Upper lobe of left lung (tissue), 4 donors: ENCODE data around the gene AGAP1.

Experiments used
- EP300 ChIP-seq, 4 donors: sonication (generic); formaldehyde crosslinking; IDR thresholded peaks; one replicate each; pipeline ENCODE4 v1.5.1; 2017; ENCODE audit warnings: antibody characterized with exemption in 4 of 4, control low read depth in 2 of 4
- POLR2A ChIP-seq, 4 donors: fragments of 450-650 bp; IDR thresholded peaks; one replicate each; pipeline ENCODE4 v1.5.1; 2016 to 2017; ENCODE audit warnings: antibody characterized with exemption in 4 of 4, mild to moderate bottlenecking in 2 of 4
- POLR2AphosphoS5 ChIP-seq, 2 donors: sonication (generic); formaldehyde crosslinking; IDR thresholded peaks; one replicate each; pipeline ENCODE4 v1.5.1; 2017; ENCODE audit warnings: antibody characterized with exemption in 2 of 2
- TF ChIP-seq, protein P1 (sequence below), 6 experiments: fragments of 450-650 bp in 4 of 6; fragments of 200-600 bp in 2 of 6; sonication (generic) in 2 of 6; IDR thresholded peaks; one replicate each; pipeline ENCODE4 v1.5.1; 2016 to 2019; ENCODE audit warnings: antibody characterized with exemption in 6 of 6

DNA sequence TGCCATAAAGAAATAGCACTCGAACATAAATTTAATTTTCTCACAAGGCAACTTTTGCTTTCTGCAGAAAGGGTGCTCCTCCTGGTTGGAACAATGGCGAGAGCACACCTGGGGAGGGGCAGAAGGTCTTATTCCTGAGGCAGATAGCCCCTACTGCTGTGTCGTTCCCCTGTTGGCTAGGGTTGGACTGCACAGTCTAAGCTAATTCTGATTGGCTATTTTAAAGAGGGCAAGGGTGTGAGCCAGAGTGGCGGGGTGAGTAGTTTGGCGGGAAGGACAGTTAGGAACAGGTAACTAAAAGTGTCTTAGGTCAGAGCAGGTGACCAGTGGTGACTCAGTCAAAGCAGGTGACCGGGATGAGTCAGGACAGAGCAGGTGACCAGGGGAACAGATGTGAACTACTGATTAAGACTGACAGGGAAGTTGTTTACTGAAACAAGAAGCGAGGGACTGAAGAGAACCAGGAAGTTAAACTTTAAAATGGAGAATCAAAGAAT, 49.7 kb upstream of the AGAP1 start:
- TF ChIP-seq, protein P1, sequence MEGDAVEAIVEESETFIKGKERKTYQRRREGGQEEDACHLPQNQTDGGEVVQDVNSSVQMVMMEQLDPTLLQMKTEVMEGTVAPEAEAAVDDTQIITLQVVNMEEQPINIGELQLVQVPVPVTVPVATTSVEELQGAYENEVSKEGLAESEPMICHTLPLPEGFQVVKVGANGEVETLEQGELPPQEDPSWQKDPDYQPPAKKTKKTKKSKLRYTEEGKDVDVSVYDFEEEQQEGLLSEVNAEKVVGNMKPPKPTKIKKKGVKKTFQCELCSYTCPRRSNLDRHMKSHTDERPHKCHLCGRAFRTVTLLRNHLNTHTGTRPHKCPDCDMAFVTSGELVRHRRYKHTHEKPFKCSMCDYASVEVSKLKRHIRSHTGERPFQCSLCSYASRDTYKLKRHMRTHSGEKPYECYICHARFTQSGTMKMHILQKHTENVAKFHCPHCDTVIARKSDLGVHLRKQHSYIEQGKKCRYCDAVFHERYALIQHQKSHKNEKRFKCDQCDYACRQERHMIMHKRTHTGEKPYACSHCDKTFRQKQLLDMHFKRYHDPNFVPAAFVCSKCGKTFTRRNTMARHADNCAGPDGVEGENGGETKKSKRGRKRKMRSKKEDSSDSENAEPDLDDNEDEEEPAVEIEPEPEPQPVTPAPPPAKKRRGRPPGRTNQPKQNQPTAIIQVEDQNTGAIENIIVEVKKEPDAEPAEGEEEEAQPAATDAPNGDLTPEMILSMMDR (IDR thresholded peaks at IDR 0.05): no peak
- TF ChIP-seq POLR2A (IDR thresholded peaks at IDR 0.05) (no peak), EP300 (IDR thresholded peaks at IDR 0.05) (no peak), POLR2AphosphoS5 (IDR thresholded peaks at IDR 0.05) (no peak)
